Mammary epithelial cell (primary cell): ENCODE measurements around the gene MEOX2.

Experiments
- EZH2 ChIP-seq: IDR thresholded peaks from 2 replicates; pipeline ENCODE4 v1.6.1; 2012; ENCODE audit warnings: low read length, inconsistent platforms, borderline replicate concordance
- TF ChIP-seq, protein P1 (sequence below), 2 donors: IDR thresholded peaks in 1 of 2; conservative IDR thresholded peaks in 1 of 2; 2 replicates each; pipeline ENCODE4 v1.5.1; 2011 to 2012; ENCODE audit warnings: inconsistent platforms in 2 of 2, low read length in 2 of 2, mild to moderate bottlenecking in 2 of 2, control low read depth in 1 of 2, low read depth in 1 of 2; ENCODE audit not compliant: insufficient read depth in 1 of 2; ENCODE audit errors: extremely low read depth in 1 of 2

DNA sequence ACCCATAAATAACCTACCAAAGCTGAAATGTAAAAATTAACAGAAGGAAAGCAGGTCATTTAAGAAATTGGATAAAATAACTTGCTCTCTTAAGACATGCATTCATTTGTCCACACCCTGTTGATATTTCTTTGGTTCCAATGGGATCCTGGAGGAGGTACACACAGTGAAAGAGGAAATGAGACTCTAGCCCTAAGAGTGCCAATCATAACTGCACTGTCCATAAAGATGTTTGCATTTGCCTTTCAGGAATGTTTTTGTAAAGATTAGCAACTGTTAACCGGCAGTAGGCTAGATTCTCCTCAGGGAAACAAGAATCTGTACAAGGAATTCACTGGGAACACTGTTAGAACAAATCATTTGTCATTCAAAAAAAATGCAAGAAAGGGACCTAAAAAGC is 61.0 kb downstream of the MEOX2 start:
- TF ChIP-seq, protein P1, sequence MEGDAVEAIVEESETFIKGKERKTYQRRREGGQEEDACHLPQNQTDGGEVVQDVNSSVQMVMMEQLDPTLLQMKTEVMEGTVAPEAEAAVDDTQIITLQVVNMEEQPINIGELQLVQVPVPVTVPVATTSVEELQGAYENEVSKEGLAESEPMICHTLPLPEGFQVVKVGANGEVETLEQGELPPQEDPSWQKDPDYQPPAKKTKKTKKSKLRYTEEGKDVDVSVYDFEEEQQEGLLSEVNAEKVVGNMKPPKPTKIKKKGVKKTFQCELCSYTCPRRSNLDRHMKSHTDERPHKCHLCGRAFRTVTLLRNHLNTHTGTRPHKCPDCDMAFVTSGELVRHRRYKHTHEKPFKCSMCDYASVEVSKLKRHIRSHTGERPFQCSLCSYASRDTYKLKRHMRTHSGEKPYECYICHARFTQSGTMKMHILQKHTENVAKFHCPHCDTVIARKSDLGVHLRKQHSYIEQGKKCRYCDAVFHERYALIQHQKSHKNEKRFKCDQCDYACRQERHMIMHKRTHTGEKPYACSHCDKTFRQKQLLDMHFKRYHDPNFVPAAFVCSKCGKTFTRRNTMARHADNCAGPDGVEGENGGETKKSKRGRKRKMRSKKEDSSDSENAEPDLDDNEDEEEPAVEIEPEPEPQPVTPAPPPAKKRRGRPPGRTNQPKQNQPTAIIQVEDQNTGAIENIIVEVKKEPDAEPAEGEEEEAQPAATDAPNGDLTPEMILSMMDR (conservative IDR thresholded peaks at IDR 0.05 in 1 of 2, IDR thresholded peaks at IDR 0.05 in 1 of 2; ENCODE audit: extremely low read depth in 1 of 2, insufficient read depth in 1 of 2, low read depth in 1 of 2, low read length in 2 of 2), result no peak
- TF ChIP-seq EZH2, result no peak
